ENCODE results near the gene NIN. TPM values are rescaled to one million over a fixed set of nuclear protein-coding genes. Genes with fewer than 3 reads are reported as not detected.

The NIN gene
- total RNA-seq, 1 donor from 2014 or later, result 156 TPM

GRCh38 chr14:50763382-50764007, 67.5 kb downstream of the NIN start:
- Mint-ChIP-seq H3K36me3 (ENCODE audit: low read depth) (peaks cover 77% of the 10 kb centered on the region), H3K9me3 (no peaks in the 10 kb centered on the region), H3K4me1 (no peaks in the 10 kb centered on the region), H3K4me3 (no peak overlapping the region), H3K27ac (no peak overlapping the region), H3K27me3 (no peaks in the 10 kb centered on the region)
- ATAC-seq (ENCODE audit: low read depth), result no peak
- ChIA-PET CTCF (interaction anchor here (1.1 to 4.1 kb wide), 3 partner anchors 13 to 97 kb away, joined by 3 to 17 read pairs (median 11); no protein-coding TSS in a partner anchor), POLR2A (interaction anchor here (0.6 kb wide), 1 partner anchor 34 kb away, joined by 5 read pairs; no protein-coding TSS in a partner anchor)
- TF ChIP-seq CTCF (IDR thresholded peaks at IDR 0.05), result no peak
- intact Hi-C loops (cut with micrococcal nuclease), result no loop called here
- DNase-seq, result no peak

GRCh38 chr14:50762931-50763300, 68.0 kb downstream of the NIN start:
- DNase-seq (no peak), ATAC-seq (ENCODE audit: low read depth) (no peak)
- no peak overlapping the region for H3K27ac Mint-ChIP-seq
- intact Hi-C loops (cut with micrococcal nuclease), result no loop called here
- H3K9me3 Mint-ChIP-seq, result no peaks in the 10 kb centered on the region
- no peak overlapping the region for H3K4me3 Mint-ChIP-seq
- H3K4me1 Mint-ChIP-seq, result no peaks in the 10 kb centered on the region
- no peak for TF ChIP-seq CTCF (IDR thresholded peaks at IDR 0.05)
- H3K36me3 Mint-ChIP-seq (ENCODE audit: low read depth), result peaks cover 71% of the 10 kb centered on the region
- ChIA-PET POLR2A (interaction anchor here (0.6 kb wide), 1 partner anchor 34 kb away, joined by 5 read pairs; no protein-coding TSS in a partner anchor), CTCF (interaction anchor here (1.1 to 4.1 kb wide), 4 partner anchors 14 to 98 kb away, joined by 3 to 17 read pairs (median 7); no protein-coding TSS in a partner anchor)
- no peaks in the 10 kb centered on the region for H3K27me3 Mint-ChIP-seq

GRCh38 chr14:50762001-50762930, 68.7 kb downstream of the NIN start:
- peaks cover 69% of the 10 kb centered on the region for H3K36me3 Mint-ChIP-seq (ENCODE audit: low read depth)
- DNase-seq, result no peak

GRCh38 chr14:50759800-50760543, 71.0 kb downstream of the NIN start:
- H3K4me3 Mint-ChIP-seq, result no peak overlapping the region
- intact Hi-C loops (cut with micrococcal nuclease), result loop anchor here (10.0 kb wide), 1 partner anchor 905 kb away; the partner anchor contains the start of gene NEMF

More at GRCh38 chr14:50762001-50762930, 68.7 kb downstream of the NIN start:
- no peak for TF ChIP-seq CTCF (IDR thresholded peaks at IDR 0.05)
- CTCF ChIA-PET, result interaction anchor here (1.2 to 4.1 kb wide), 3 partner anchors 14 to 98 kb away, joined by 3 to 17 read pairs (median 11); no protein-coding TSS in a partner anchor
- Mint-ChIP-seq H3K27ac (no peak overlapping the region), H3K4me3 (no peak overlapping the region), H3K4me1 (no peaks in the 10 kb centered on the region), H3K9me3 (no peaks in the 10 kb centered on the region), H3K27me3 (no peaks in the 10 kb centered on the region)
- no peak for ATAC-seq (ENCODE audit: low read depth)
- POLR2A ChIA-PET, result no interaction called here
- intact Hi-C loops (cut with micrococcal nuclease), result no loop called here

More at GRCh38 chr14:50759800-50760543, 71.0 kb downstream of the NIN start:
- peaks cover 59% of the 10 kb centered on the region for H3K36me3 Mint-ChIP-seq (ENCODE audit: low read depth)
- H3K9me3 Mint-ChIP-seq, result no peaks in the 10 kb centered on the region
- ATAC-seq (ENCODE audit: low read depth), result no peak
- DNase-seq, result no peak
- H3K27ac Mint-ChIP-seq, result peak overlapping the region; percentile 62
- CTCF ChIA-PET, result interaction anchor here (0.6 to 4.1 kb wide), 4 partner anchors 17 to 237 kb away, joined by 3 to 17 read pairs (median 4); no protein-coding TSS in a partner anchor
- POLR2A ChIA-PET, result no interaction called here
- TF ChIP-seq CTCF (IDR thresholded peaks at IDR 0.05), result no peak
- H3K27me3 Mint-ChIP-seq, result no peaks in the 10 kb centered on the region
- peaks cover 4% of the 10 kb centered on the region for H3K4me1 Mint-ChIP-seq

Measured in activated B cell treated with CpG ODN at 0.5 μM for 24 hours (primary cell).